Tibial artery (tissue), 4 donors: ENCODE measurements around the gene INPP4A.
A peak's percentile ranks its signal among the peaks of the same experiment; 100 is the strongest.

Experiments used
- DNase-seq, 2 donors: peaks; one replicate each; pipeline ENCODE4 v3.0.0-alpha.2; 2019
- H3K27ac ChIP-seq, 2 donors: fragments of 200-600 bp; sonication (generic) in 1 of 2; 1 replicate in 1 of 2; 2 replicates in 1 of 2; pipeline ENCODE4 v1.5.1; 2018 to 2019; ENCODE audit warnings: mild to moderate bottlenecking in 1 of 2
- H3K27me3 ChIP-seq, 2 donors: fragments of 200-600 bp; sonication (generic) in 1 of 2; one replicate each; pipeline versions ENCODE4 v1.5.1 to v1.6.0; 2016 to 2019
- H3K36me3 ChIP-seq, 3 donors: fragments of 200-600 bp; sonication (generic) in 2 of 3; one replicate each; pipeline ENCODE4 v1.5.1; 2016 to 2019; ENCODE audit warnings: mild to moderate bottlenecking in 2 of 3
- H3K4me1 ChIP-seq, 4 donors: fragments of 200-600 bp; sonication (generic) in 2 of 4; 1 replicate in 3 of 4; 2 replicates in 1 of 4; pipeline ENCODE4 v1.5.1; 2016 to 2019
- H3K4me3 ChIP-seq, 2 donors: fragments of 200-600 bp; sonication (generic) in 1 of 2; 1 replicate in 1 of 2; 2 replicates in 1 of 2; pipeline ENCODE4 v1.5.1; 2018 to 2019; ENCODE audit warnings: mild to moderate bottlenecking in 2 of 2
- H3K9me3 ChIP-seq, 3 donors: fragments of 200-600 bp; sonication (generic) in 1 of 3; one replicate each; pipeline ENCODE4 v1.5.1; 2016 to 2019
- intact Hi-C: fragments of 100-400 bp; cut with DNase I; formaldehyde crosslinking; loops from one replicate; pipeline ENCODE4 v1.15.0; 2023; ENCODE audit warnings: low total_unique reads
- TF ChIP-seq, protein P1 (sequence below), 2 experiments: fragments of 200-600 bp in 1 of 2; fragments of 450-650 bp in 1 of 2; IDR thresholded peaks; one replicate each; pipeline ENCODE4 v1.5.1; 2017 to 2019; ENCODE audit warnings: antibody characterized with exemption in 2 of 2, mild to moderate bottlenecking in 1 of 2, moderate library complexity in 1 of 2

Gene INPP4A

DNA sequence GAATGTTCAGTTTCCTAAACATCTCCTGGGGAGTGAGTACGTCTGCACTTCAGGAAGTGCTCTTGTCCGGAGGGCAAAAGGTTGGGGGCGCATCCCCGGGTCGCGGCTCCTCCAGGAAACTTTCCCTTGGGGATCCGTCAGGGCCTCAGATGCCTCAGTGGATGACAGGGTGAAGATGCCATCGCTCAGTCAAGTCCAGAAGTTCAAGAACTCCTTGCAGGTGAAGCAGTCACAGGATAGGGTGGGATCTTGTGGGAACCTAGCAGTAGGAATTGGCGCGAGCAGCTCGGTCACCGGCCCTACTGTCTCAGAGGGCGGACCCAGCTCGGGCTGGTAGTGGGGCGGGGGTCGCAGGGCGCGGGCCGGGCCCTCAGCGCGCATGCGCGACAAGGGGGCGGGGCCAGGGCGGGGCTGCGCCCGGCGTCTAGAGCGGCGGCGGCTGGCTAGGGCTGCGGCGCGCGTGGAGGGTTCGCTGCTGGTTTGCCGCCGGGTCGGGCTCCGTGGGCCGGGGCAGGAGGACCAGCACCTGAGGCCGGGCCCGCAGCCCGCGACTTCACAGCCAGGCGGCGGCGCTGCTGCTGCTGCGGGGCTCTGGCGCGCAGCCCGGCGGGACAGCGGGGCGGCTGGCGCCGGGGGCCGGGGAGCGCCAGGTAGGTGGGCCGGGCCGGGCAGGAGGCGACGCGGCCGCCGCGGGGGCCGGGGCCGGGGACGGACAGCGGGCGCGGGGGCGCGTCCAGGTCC lies at the start of gene INPP4A:
Gene INPP4A, plus strand, starts transcription at position 423 of the 741 bp plus-strand sequence. CDS start 75,191 bp downstream, outside the sequence.
- TF ChIP-seq, protein P1, sequence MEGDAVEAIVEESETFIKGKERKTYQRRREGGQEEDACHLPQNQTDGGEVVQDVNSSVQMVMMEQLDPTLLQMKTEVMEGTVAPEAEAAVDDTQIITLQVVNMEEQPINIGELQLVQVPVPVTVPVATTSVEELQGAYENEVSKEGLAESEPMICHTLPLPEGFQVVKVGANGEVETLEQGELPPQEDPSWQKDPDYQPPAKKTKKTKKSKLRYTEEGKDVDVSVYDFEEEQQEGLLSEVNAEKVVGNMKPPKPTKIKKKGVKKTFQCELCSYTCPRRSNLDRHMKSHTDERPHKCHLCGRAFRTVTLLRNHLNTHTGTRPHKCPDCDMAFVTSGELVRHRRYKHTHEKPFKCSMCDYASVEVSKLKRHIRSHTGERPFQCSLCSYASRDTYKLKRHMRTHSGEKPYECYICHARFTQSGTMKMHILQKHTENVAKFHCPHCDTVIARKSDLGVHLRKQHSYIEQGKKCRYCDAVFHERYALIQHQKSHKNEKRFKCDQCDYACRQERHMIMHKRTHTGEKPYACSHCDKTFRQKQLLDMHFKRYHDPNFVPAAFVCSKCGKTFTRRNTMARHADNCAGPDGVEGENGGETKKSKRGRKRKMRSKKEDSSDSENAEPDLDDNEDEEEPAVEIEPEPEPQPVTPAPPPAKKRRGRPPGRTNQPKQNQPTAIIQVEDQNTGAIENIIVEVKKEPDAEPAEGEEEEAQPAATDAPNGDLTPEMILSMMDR (IDR thresholded peaks at IDR 0.05) = no peak
- intact Hi-C loops = no loop called here
- no peaks in the 10 kb centered on the region for H3K9me3 ChIP-seq
- peak within 1 kb of the TSS; percentile 75 to 90 for H3K4me3 ChIP-seq
- peak; percentile 43 to 82 for DNase-seq
- peak within 1 kb of the TSS; percentile 66 to 69 for H3K27ac ChIP-seq
- H3K27me3 ChIP-seq = no peaks in the 10 kb centered on the region
- H3K4me1 ChIP-seq = peaks cover 0 to 17% (median 9%) of the 10 kb centered on the region in 4 donors
- H3K36me3 ChIP-seq = no peaks in the 10 kb centered on the region

DNA sequence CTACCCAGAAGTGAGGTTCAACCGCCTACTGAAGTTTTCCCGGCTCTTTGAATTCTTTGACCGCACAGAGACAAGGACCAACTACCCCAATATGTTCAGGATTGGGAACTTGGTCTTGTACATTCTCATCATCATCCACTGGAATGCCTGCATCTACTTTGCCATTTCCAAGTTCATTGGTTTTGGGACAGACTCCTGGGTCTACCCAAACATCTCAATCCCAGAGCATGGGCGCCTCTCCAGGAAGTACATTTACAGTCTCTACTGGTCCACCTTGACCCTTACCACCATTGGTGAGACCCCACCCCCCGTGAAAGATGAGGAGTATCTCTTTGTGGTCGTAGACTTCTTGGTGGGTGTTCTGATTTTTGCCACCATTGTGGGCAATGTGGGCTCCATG lies 48.7 kb upstream of the INPP4A start:
- Histone ChIP-seq H3K27ac (no peak overlapping the region), H3K9me3 (no peaks in the 10 kb centered on the region), H3K4me3 (no peak overlapping the region), H3K36me3 (no peaks in the 10 kb centered on the region), H3K4me1 (no peaks in the 10 kb centered on the region), H3K27me3 (peaks cover 0 to 9% of the 10 kb centered on the region in 2 donors)
- TF ChIP-seq, protein P1 (IDR thresholded peaks at IDR 0.05) = no peak
- intact Hi-C loops = no loop called here
- no peak for DNase-seq

DNA sequence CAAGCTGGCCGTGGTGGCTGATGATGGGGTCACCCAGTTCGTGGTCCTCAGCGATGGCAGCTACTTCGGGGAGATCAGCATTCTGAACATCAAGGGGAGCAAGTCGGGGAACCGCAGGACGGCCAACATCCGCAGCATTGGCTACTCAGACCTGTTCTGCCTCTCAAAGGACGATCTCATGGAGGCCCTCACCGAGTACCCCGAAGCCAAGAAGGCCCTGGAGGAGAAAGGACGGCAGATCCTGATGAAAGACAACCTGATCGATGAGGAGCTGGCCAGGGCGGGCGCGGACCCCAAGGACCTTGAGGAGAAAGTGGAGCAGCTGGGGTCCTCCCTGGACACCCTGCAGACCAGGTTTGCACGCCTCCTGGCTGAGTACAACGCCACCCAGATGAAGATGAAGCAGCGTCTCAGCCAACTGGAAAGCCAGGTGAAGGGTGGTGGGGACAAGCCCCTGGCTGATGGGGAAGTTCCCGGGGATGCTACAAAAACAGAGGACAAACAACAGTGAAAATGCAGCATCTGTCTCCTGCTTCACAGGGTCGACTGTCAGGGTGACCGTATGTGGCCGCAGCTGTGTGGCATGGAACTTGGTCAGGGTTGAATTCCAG lies 47.8 kb upstream of the INPP4A start:
- TF ChIP-seq, protein P1 (IDR thresholded peaks at IDR 0.05) = no peak
- DNase-seq = no peak
- H3K4me1 ChIP-seq = no peaks in the 10 kb centered on the region
- no peaks in the 10 kb centered on the region for H3K36me3 ChIP-seq
- intact Hi-C loops = no loop called here
- no peak overlapping the region for H3K27ac ChIP-seq
- H3K27me3 ChIP-seq = peaks cover 0 to 9% of the 10 kb centered on the region in 2 donors
- H3K9me3 ChIP-seq = no peaks in the 10 kb centered on the region
- no peak overlapping the region for H3K4me3 ChIP-seq

DNA sequence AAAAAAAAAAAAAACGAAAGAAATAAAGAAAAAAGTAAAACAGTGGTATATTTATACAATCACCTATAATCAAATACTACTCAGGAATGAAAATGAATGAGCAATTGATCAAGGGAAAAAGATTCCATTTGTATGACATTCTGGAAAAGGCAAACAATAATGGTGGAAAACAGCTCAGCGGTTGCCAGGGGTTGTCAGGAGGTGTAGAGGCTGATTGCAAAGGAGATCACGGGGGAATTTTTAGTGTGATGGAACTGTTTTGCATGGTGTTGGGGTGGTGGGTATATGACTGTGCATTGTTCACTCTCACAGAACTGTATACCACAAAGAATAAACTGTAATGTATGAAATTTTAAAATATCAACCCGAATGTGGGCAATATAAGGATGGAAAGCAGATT lies 45.5 kb upstream of the INPP4A start:
- H3K9me3 ChIP-seq = no peaks in the 10 kb centered on the region
- H3K4me1 ChIP-seq = no peaks in the 10 kb centered on the region
- intact Hi-C loops = no loop called here
- no peak overlapping the region for H3K27ac ChIP-seq
- TF ChIP-seq, protein P1 (IDR thresholded peaks at IDR 0.05) = no peak
- DNase-seq = no peak
- H3K4me3 ChIP-seq = no peak overlapping the region
- peaks cover 0 to 10% of the 10 kb centered on the region in 2 donors for H3K27me3 ChIP-seq
- no peaks in the 10 kb centered on the region for H3K36me3 ChIP-seq

DNA sequence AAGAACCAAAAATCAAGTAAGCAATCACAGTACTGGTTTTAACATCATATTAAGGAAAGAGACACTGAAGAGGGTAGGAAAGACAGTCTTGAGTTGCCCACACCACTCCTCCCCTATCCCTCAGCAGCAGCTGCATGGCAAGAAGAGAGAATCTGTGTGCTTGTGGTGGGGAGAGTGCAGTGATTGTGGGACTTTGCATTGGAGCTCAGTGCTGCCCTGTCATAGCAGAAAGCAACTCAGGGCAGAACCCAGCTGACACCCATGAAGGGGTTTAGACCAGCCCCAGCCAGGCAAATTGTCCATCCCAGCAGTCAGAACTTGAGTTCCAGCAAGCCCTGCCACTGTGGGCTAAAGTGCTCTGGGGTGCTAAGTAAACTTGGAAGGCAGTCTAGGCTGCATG lies 40.8 kb upstream of the INPP4A start:
- Histone ChIP-seq H3K36me3 (no peaks in the 10 kb centered on the region), H3K27ac (no peak overlapping the region), H3K9me3 (no peaks in the 10 kb centered on the region), H3K27me3 (peaks cover 0 to 4% of the 10 kb centered on the region in 2 donors), H3K4me3 (no peak overlapping the region), H3K4me1 (no peaks in the 10 kb centered on the region)
- intact Hi-C loops = no loop called here
- TF ChIP-seq, protein P1 (IDR thresholded peaks at IDR 0.05) = no peak
- DNase-seq = no peak
